Mesendoderm (in vitro differentiated cells): ENCODE results near the gene FOLR3.
"Not testable (repeated sequence)": the region's sequence is repeated elsewhere in the genome, so short reads cannot be mapped to it uniquely, and the experiment has no call there.

Experiments
- DNase-seq: peaks from one replicate; pipeline ENCODE4 v3.0.0; 2013
- H2AK5ac ChIP-seq: 2 replicates; pipeline ENCODE4 v1.6.1; 2013; ENCODE audit warnings: low read length, inconsistent platforms
- H2BK120ac ChIP-seq: 2 replicates; pipeline ENCODE4 v1.6.1; 2013; ENCODE audit warnings: low read depth, mild to moderate bottlenecking, low read length, moderate library complexity, mixed read lengths
- H2BK15ac ChIP-seq: replicated peaks from 2 replicates; pipeline ENCODE4 v1.6.1; 2013; ENCODE audit warnings: low read depth, mild to moderate bottlenecking, moderate library complexity
- H2BK5ac ChIP-seq: 2 replicates; pipeline ENCODE4 v1.6.1; 2013; ENCODE audit warnings: low read length, inconsistent platforms
- H3K18ac ChIP-seq: 2 replicates; pipeline ENCODE4 v1.6.1; 2013; ENCODE audit warnings: mild to moderate bottlenecking, low read length, mixed read lengths
- H3K23ac ChIP-seq: one replicate; pipeline ENCODE4 v1.6.1; 2013; ENCODE audit warnings: low read length
- H3K27ac ChIP-seq: 2 replicates; pipeline ENCODE4 v1.5.1; 2013; ENCODE audit warnings: low read depth, mild to moderate bottlenecking, inconsistent platforms, low read length, moderate library complexity
- H3K27me3 ChIP-seq: 2 replicates; pipeline ENCODE4 v1.6.1; 2013; ENCODE audit warnings: low read length, control low read depth, mild to moderate bottlenecking, inconsistent platforms; ENCODE audit not compliant: insufficient read depth, poor library complexity
- H3K36me3 ChIP-seq: 2 replicates; pipeline ENCODE4 v1.6.1; 2013; ENCODE audit warnings: low read length, inconsistent platforms; ENCODE audit not compliant: control insufficient read depth, insufficient read depth
- H3K4ac ChIP-seq: one replicate; pipeline ENCODE4 v1.6.1; 2013; ENCODE audit warnings: low read depth, mild to moderate bottlenecking, low read length, moderate library complexity
- H3K4me1 ChIP-seq: 2 replicates; pipeline ENCODE4 v1.6.1; 2013; ENCODE audit warnings: low read depth, low read length, inconsistent platforms; ENCODE audit not compliant: control insufficient read depth
- H3K4me2 ChIP-seq: 2 replicates; pipeline ENCODE4 v1.6.1; 2013; ENCODE audit warnings: low read length
- H3K4me3 ChIP-seq: 2 replicates; pipeline ENCODE4 v1.5.1; 2013; ENCODE audit warnings: mild to moderate bottlenecking, low read length
- H3K56ac ChIP-seq: one replicate; pipeline ENCODE4 v1.6.1; 2013; ENCODE audit warnings: low read length
- H3K79me1 ChIP-seq: 2 replicates; pipeline ENCODE4 v1.6.1; 2013; ENCODE audit warnings: low read length, inconsistent platforms
- H3K79me2 ChIP-seq: 2 replicates; pipeline ENCODE4 v1.6.1; 2013; ENCODE audit warnings: mild to moderate bottlenecking, low read length; ENCODE audit not compliant: control insufficient read depth, insufficient read depth
- H3K9ac ChIP-seq: 2 replicates; pipeline ENCODE4 v1.6.1; 2013; ENCODE audit warnings: low read length, inconsistent platforms
- H4K5ac ChIP-seq: one replicate; pipeline ENCODE4 v1.6.1; 2013; ENCODE audit warnings: low read length
- H4K8ac ChIP-seq: one replicate; pipeline ENCODE4 v1.6.1; 2013; ENCODE audit warnings: low read depth, mild to moderate bottlenecking, control low read depth, low read length, moderate library complexity
- WGBS: extraction: QIAGEN DNeasy Blood & Tissue Kit; methylation state at CpG from one replicate; pipeline ENCODE4 v1.1.7; 2013; ENCODE audit warnings: low lambda C conversion rate, missing lambda C conversion rate; ENCODE audit not compliant: insufficient coverage; ENCODE audit errors: extremely low coverage; 5-methylcytosine and 5-hydroxymethylcytosine counted together

The FOLR3 gene

GRCh38 chr11:72144807-72145565 is 9.5 kb downstream of the FOLR3 start:
- Histone ChIP-seq H3K23ac (no peak overlapping the region), H3K27ac (no peak overlapping the region), H3K27me3 (no peaks in the 10 kb centered on the region), H3K36me3 (no peaks in the 10 kb centered on the region), H3K4me1 (no peaks in the 10 kb centered on the region), H3K4me2 (no peak overlapping the region), H2BK120ac (no peak overlapping the region), H3K9ac (no peak overlapping the region), H4K8ac (no peak overlapping the region), H2BK5ac (no peak overlapping the region), H3K18ac (no peak overlapping the region), H3K79me1 (no peaks in the 10 kb centered on the region), H2AK5ac (no peak overlapping the region), H3K4ac (no peak overlapping the region), H4K5ac (no peak overlapping the region), H3K4me3 (no peak overlapping the region), H3K56ac (no peak overlapping the region), H2BK15ac (no peak overlapping the region), H3K79me2 (no peaks in the 10 kb centered on the region)
- WGBS: no CpG with 5 or more reads among the region's 4 CpGs
- DNase-seq: no peak

DNA sequence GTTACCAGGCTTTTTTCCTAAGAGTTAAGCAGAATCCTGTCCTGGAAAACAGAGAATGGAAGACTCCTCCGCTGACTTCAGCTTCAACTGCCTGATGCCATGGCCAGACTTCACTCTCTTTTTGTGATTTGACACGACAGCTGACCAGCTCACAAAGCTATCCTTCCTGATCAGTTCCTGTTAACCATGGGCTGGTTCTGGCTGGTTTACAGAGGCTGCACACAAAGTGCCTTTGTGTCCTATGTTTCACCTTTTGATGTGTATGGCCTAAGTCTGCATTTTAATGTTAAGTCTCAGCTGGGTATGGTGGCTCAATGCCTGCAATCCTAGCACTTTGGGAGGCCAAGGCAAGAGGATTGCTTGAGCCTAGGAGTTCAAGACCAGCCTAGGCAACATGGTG is 11.1 kb downstream of the FOLR3 start:
- Histone ChIP-seq H3K9ac (no peak overlapping the region), H3K27me3 (no peaks in the 10 kb centered on the region), H2AK5ac (no peak overlapping the region), H2BK15ac (no peak overlapping the region), H2BK120ac (no peak overlapping the region), H3K27ac (no peak overlapping the region), H3K23ac (no peak overlapping the region), H3K4me2 (no peak overlapping the region), H3K4me3 (no peak overlapping the region), H3K18ac (no peak overlapping the region), H2BK5ac (no peak overlapping the region), H3K79me1 (no peaks in the 10 kb centered on the region), H4K5ac (no peak overlapping the region), H3K79me2 (no peaks in the 10 kb centered on the region), H3K56ac (no peak overlapping the region), H3K36me3 (no peaks in the 10 kb centered on the region), H4K8ac (no peak overlapping the region), H3K4ac (no peak overlapping the region), H3K4me1 (no peaks in the 10 kb centered on the region)
- WGBS: no CpG with 5 or more reads among the region's 2 CpGs
- no peak for DNase-seq

DNA sequence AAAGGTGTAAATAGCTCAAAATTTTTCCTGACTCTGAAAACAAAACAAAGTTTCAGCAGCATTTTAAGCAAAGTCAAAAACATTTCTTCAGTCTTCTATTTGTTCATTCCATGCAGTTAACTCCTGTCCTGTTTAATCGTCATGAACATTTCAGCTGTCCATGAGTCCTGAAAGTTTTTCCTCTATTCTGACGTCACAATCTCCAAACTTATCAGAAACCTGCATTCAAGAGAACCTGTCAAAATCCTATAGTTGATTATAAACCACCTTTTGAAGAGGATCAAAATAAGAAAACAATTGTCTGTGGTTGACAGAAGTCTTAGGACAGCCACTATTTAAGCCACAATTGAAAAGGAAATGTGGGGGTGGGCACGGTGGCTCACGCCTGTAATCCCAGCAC is 15.4 kb downstream of the FOLR3 start:
- H3K9ac ChIP-seq: no peak overlapping the region

DNA sequence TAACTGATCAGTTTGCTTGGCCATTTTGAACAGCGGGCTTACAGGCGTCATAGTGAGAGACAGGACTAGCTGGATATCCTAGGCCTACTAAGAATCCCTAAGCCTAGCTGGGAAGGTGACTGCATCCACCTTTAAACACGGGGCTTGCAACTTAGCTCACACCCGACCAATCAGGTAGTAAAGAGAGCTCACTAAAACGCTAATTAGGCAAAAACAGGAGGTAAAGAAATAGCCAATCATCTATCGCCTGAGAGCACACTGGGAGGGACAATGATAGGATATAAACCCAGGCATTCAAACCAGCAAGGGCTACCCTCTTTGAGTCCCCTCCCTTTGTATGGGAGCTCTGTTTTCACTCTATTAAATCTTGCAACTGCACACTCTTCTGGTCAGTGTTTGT is 18.3 kb downstream of the FOLR3 start:
- DNase-seq, H2BK5ac ChIP-seq, H3K4me3 ChIP-seq, H4K8ac ChIP-seq, H3K27me3 ChIP-seq, H2AK5ac ChIP-seq, H3K36me3 ChIP-seq, H4K5ac ChIP-seq, H3K23ac ChIP-seq, H3K79me1 ChIP-seq, H3K4me1 ChIP-seq, H3K4me2 ChIP-seq, H2BK120ac ChIP-seq, H3K27ac ChIP-seq, H3K56ac ChIP-seq, H3K18ac ChIP-seq, H3K9ac ChIP-seq, H3K79me2 ChIP-seq, H2BK15ac ChIP-seq: not testable (repeated sequence)
- no CpG with 5 or more reads among the region's 6 CpGs for WGBS
- H3K4ac ChIP-seq: peak overlapping the region; percentile 16

More for the DNA sequence above, 15.4 kb downstream of the FOLR3 start:
- no peak overlapping the region for H3K4ac ChIP-seq
- H3K36me3 ChIP-seq: no peaks in the 10 kb centered on the region
- no peak for DNase-seq
- no peak overlapping the region for H3K27ac ChIP-seq
- no peaks in the 10 kb centered on the region for H3K27me3 ChIP-seq
- H3K79me2 ChIP-seq: no peaks in the 10 kb centered on the region
- H2BK15ac ChIP-seq: no peak overlapping the region
- H3K23ac ChIP-seq: no peak overlapping the region
- no peak overlapping the region for H4K5ac ChIP-seq
- no peak overlapping the region for H3K4me2 ChIP-seq
- no peak overlapping the region for H3K4me3 ChIP-seq
- H3K18ac ChIP-seq: no peak overlapping the region
- H3K56ac ChIP-seq: no peak overlapping the region
- no peak overlapping the region for H2BK5ac ChIP-seq
- H2AK5ac ChIP-seq: no peak overlapping the region
- WGBS: no CpG with 5 or more reads among the region's 4 CpGs
- no peaks in the 10 kb centered on the region for H3K4me1 ChIP-seq
- no peaks in the 10 kb centered on the region for H3K79me1 ChIP-seq
- H2BK120ac ChIP-seq: no peak overlapping the region
- H4K8ac ChIP-seq: no peak overlapping the region

DNA sequence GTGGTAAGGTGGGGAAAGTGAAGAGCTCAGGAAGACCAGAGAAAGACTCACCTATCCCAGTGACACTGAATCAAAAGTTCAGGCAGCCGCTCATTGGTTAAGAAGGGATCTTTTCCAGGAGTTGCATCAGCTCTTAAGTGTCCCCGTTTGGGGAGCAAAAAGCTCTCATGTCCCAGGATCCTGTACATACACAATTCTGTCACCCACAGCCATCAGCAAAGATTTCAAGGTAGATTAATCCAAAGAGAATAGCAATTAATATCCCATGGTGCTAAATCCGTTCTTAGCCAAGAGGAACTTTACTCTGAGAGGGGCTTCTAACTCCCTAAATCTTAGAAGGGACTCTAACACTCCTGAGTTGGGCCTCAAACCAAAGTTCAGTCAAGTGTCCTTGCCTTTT is 19.3 kb downstream of the FOLR3 start:
- no peak overlapping the region for H3K18ac ChIP-seq
- H2BK15ac ChIP-seq: no peak overlapping the region
- no peaks in the 10 kb centered on the region for H3K27me3 ChIP-seq
- H3K36me3 ChIP-seq: no peaks in the 10 kb centered on the region
- H2AK5ac ChIP-seq: no peak overlapping the region
- no peaks in the 10 kb centered on the region for H3K79me1 ChIP-seq
- no peak overlapping the region for H4K5ac ChIP-seq
- no peak overlapping the region for H3K27ac ChIP-seq
- H3K4me2 ChIP-seq: no peak overlapping the region
- no peak overlapping the region for H3K4me3 ChIP-seq
- no CpG with 5 or more reads among the region's 3 CpGs for WGBS
- DNase-seq: no peak
- no peaks in the 10 kb centered on the region for H3K4me1 ChIP-seq
- H3K23ac ChIP-seq: no peak overlapping the region
- no peak overlapping the region for H3K9ac ChIP-seq
- H2BK5ac ChIP-seq: no peak overlapping the region
- no peak overlapping the region for H3K56ac ChIP-seq
- H2BK120ac ChIP-seq: no peak overlapping the region
- H3K79me2 ChIP-seq: no peaks in the 10 kb centered on the region
- H3K4ac ChIP-seq: no peak overlapping the region
- no peak overlapping the region for H4K8ac ChIP-seq

GRCh38 chr11:72155751-72156150 is 20.2 kb downstream of the FOLR3 start:
- Histone ChIP-seq H3K18ac (no peak overlapping the region), H4K5ac (no peak overlapping the region), H3K23ac (no peak overlapping the region), H3K36me3 (no peaks in the 10 kb centered on the region), H3K4ac (no peak overlapping the region), H3K79me2 (no peaks in the 10 kb centered on the region), H3K4me1 (no peaks in the 10 kb centered on the region), H3K4me2 (no peak overlapping the region), H3K27ac (no peak overlapping the region), H3K4me3 (no peak overlapping the region), H2BK120ac (no peak overlapping the region), H4K8ac (no peak overlapping the region), H3K56ac (no peak overlapping the region), H2AK5ac (no peak overlapping the region), H3K27me3 (no peaks in the 10 kb centered on the region), H2BK15ac (no peak overlapping the region), H3K9ac (no peak overlapping the region), H2BK5ac (no peak overlapping the region), H3K79me1 (no peaks in the 10 kb centered on the region)
- peak; percentile 46 for DNase-seq
- no CpG with 5 or more reads among the region's 4 CpGs for WGBS
